ENCODE data around the gene DUSP14. TPM values are rescaled to one million over a fixed set of nuclear protein-coding genes. Genes with fewer than 3 reads are reported as not detected.

The DUSP14 gene
- total RNA-seq, 2 donors from 2014 or later: 11.2 to 13.8 TPM

GRCh38 chr17:37535906-37536305 is 46.2 kb downstream of the DUSP14 start:
- Mint-ChIP-seq H3K4me3 (no peak overlapping the region), H3K4me1 (ENCODE audit: low read depth) (no peaks in the 10 kb centered on the region), H3K27ac (no peak overlapping the region), H3K9me3 (no peaks in the 10 kb centered on the region), H3K36me3 (ENCODE audit: insufficient read depth in 2 of 2) (peaks cover 9 to 29% of the 10 kb centered on the region in 2 donors), H3K27me3 (ENCODE audit: low read depth) (no peaks in the 10 kb centered on the region)
- no peak for DNase-seq
- no peak for ATAC-seq (replicated peaks in 1 of 2)

GRCh38 chr17:37538981-37539659 is 49.4 kb downstream of the DUSP14 start:
- ATAC-seq (replicated peaks in 1 of 2) (no peak), DNase-seq (no peak)
- Mint-ChIP-seq H3K4me1 (ENCODE audit: low read depth) (peaks cover 14% of the 10 kb centered on the region), H3K4me3 (no peak overlapping the region), H3K27me3 (ENCODE audit: low read depth) (no peaks in the 10 kb centered on the region), H3K27ac (no peak overlapping the region), H3K9me3 (no peaks in the 10 kb centered on the region), H3K36me3 (ENCODE audit: insufficient read depth in 2 of 2) (peaks cover 10 to 40% of the 10 kb centered on the region in 2 donors)

GRCh38 chr17:37541880-37542660 is 52.4 kb downstream of the DUSP14 start:
- Mint-ChIP-seq H3K4me3 (peak overlapping the region; percentile 20 to 36), H3K27me3 (ENCODE audit: low read depth) (no peaks in the 10 kb centered on the region), H3K9me3 (no peaks in the 10 kb centered on the region), H3K36me3 (ENCODE audit: insufficient read depth in 2 of 2) (peaks cover 6 to 31% of the 10 kb centered on the region in 2 donors), H3K27ac (peak overlapping the region; percentile 82), H3K4me1 (ENCODE audit: low read depth) (peaks cover 22% of the 10 kb centered on the region)
- peak in 1 of 2 donors; percentile 61 for ATAC-seq (replicated peaks in 1 of 2)
- DNase-seq: peak in 1 of 2 donors; percentile 15

- no peaks in the 10 kb centered on the region for H3K9me3 Mint-ChIP-seq
- peaks cover 32% of the 10 kb centered on the region for H3K4me1 Mint-ChIP-seq (ENCODE audit: low read depth)
- H3K36me3 Mint-ChIP-seq (ENCODE audit: insufficient read depth in 2 of 2): peaks cover 2 to 21% of the 10 kb centered on the region in 2 donors
- ATAC-seq (replicated peaks in 1 of 2): peak; percentile 46 to 91
- peak in 1 of 2 donors; percentile 18 for DNase-seq
- peak overlapping the region; percentile 82 for H3K27ac Mint-ChIP-seq
- H3K27me3 Mint-ChIP-seq (ENCODE audit: low read depth): no peaks in the 10 kb centered on the region
- peak overlapping the region in 1 of 2 donors; percentile 31 for H3K4me3 Mint-ChIP-seq
Measured at GRCh38 chr17:37543637-37544052, 54.0 kb downstream of the DUSP14 start.

GRCh38 chr17:37545486-37545885 is 55.8 kb downstream of the DUSP14 start:
- Mint-ChIP-seq H3K9me3 (no peaks in the 10 kb centered on the region), H3K27ac (no peak overlapping the region), H3K36me3 (ENCODE audit: insufficient read depth in 2 of 2) (peaks cover 2 to 23% of the 10 kb centered on the region in 2 donors), H3K4me3 (no peak overlapping the region), H3K4me1 (ENCODE audit: low read depth) (peaks cover 39% of the 10 kb centered on the region), H3K27me3 (ENCODE audit: low read depth) (no peaks in the 10 kb centered on the region)
- no peak for DNase-seq
- ATAC-seq (replicated peaks in 1 of 2): no peak

GRCh38 chr17:37546302-37546701 is 56.6 kb downstream of the DUSP14 start:
- Mint-ChIP-seq H3K27me3 (ENCODE audit: low read depth) (no peaks in the 10 kb centered on the region), H3K27ac (no peak overlapping the region), H3K4me1 (ENCODE audit: low read depth) (peaks cover 44% of the 10 kb centered on the region), H3K9me3 (no peaks in the 10 kb centered on the region), H3K36me3 (ENCODE audit: insufficient read depth in 2 of 2) (peaks cover 2 to 17% of the 10 kb centered on the region in 2 donors), H3K4me3 (no peak overlapping the region)
- DNase-seq (no peak), ATAC-seq (replicated peaks in 1 of 2) (no peak)

GRCh38 chr17:37547986-37548385 is 58.3 kb downstream of the DUSP14 start:
- peaks cover 0 to 16% of the 10 kb centered on the region in 2 donors for H3K36me3 Mint-ChIP-seq (ENCODE audit: insufficient read depth in 2 of 2)
- no peak overlapping the region for H3K4me3 Mint-ChIP-seq
- H3K4me1 Mint-ChIP-seq (ENCODE audit: low read depth): peaks cover 49% of the 10 kb centered on the region
- H3K27me3 Mint-ChIP-seq (ENCODE audit: low read depth): no peaks in the 10 kb centered on the region
- no peak for DNase-seq
- H3K27ac Mint-ChIP-seq: peak overlapping the region; percentile 40
- no peak for ATAC-seq (replicated peaks in 1 of 2)
- no peaks in the 10 kb centered on the region for H3K9me3 Mint-ChIP-seq

- Mint-ChIP-seq H3K27me3 (ENCODE audit: low read depth) (no peaks in the 10 kb centered on the region), H3K4me1 (ENCODE audit: low read depth) (peaks cover 45% of the 10 kb centered on the region), H3K4me3 (no peak overlapping the region), H3K36me3 (ENCODE audit: insufficient read depth in 2 of 2) (peaks cover 0 to 20% of the 10 kb centered on the region in 2 donors), H3K27ac (peak overlapping the region; percentile 49), H3K9me3 (no peaks in the 10 kb centered on the region)
- ATAC-seq (replicated peaks in 1 of 2) (no peak), DNase-seq (no peak)
Measured at GRCh38 chr17:37551788-37552187, 62.1 kb downstream of the DUSP14 start.

- Mint-ChIP-seq H3K36me3 (ENCODE audit: insufficient read depth in 2 of 2) (peaks cover 1 to 19% of the 10 kb centered on the region in 2 donors), H3K27ac (peak overlapping the region; percentile 73), H3K4me3 (no peak overlapping the region), H3K27me3 (ENCODE audit: low read depth) (no peaks in the 10 kb centered on the region), H3K4me1 (ENCODE audit: low read depth) (peaks cover 33% of the 10 kb centered on the region), H3K9me3 (no peaks in the 10 kb centered on the region)
- DNase-seq: no peak
- no peak for ATAC-seq (replicated peaks in 1 of 2)
Measured at GRCh38 chr17:37553401-37553966, 63.8 kb downstream of the DUSP14 start.

- Mint-ChIP-seq H3K4me3 (no peak overlapping the region), H3K27me3 (ENCODE audit: low read depth) (no peaks in the 10 kb centered on the region), H3K9me3 (no peaks in the 10 kb centered on the region), H3K27ac (no peak overlapping the region), H3K4me1 (ENCODE audit: low read depth) (peaks cover 27% of the 10 kb centered on the region), H3K36me3 (ENCODE audit: insufficient read depth in 2 of 2) (peaks cover 4 to 22% of the 10 kb centered on the region in 2 donors)
- DNase-seq (no peak), ATAC-seq (replicated peaks in 1 of 2) (no peak)
Measured at GRCh38 chr17:37555386-37555785, 65.7 kb downstream of the DUSP14 start.

- Mint-ChIP-seq H3K36me3 (ENCODE audit: insufficient read depth in 2 of 2) (peaks cover 4 to 27% of the 10 kb centered on the region in 2 donors), H3K4me1 (ENCODE audit: low read depth) (peaks cover 8% of the 10 kb centered on the region), H3K27me3 (ENCODE audit: low read depth) (no peaks in the 10 kb centered on the region), H3K4me3 (no peak overlapping the region), H3K9me3 (no peaks in the 10 kb centered on the region), H3K27ac (no peak overlapping the region)
- no peak for ATAC-seq (replicated peaks in 1 of 2)
- DNase-seq: no peak
Measured at GRCh38 chr17:37557482-37557881, 67.8 kb downstream of the DUSP14 start.

GRCh38 chr17:37558299-37558698 is 68.6 kb downstream of the DUSP14 start:
- Mint-ChIP-seq H3K27ac (peak overlapping the region; percentile 53), H3K27me3 (ENCODE audit: low read depth) (no peaks in the 10 kb centered on the region), H3K9me3 (no peaks in the 10 kb centered on the region), H3K4me3 (no peak overlapping the region), H3K4me1 (ENCODE audit: low read depth) (peaks cover under 1% of the 10 kb centered on the region), H3K36me3 (ENCODE audit: insufficient read depth in 2 of 2) (peaks cover 4 to 21% of the 10 kb centered on the region in 2 donors)
- ATAC-seq (replicated peaks in 1 of 2) (no peak), DNase-seq (no peak)

Data from activated T-cell treated with anti-CD3 and anti-CD28 coated beads, Interleukin-2, amount 50 U/mL, for 72 hours (primary cell).